Immature natural killer cell (primary cell): ENCODE measurements around the gene WDFY4. TPM values are rescaled to one million over a fixed set of nuclear protein-coding genes. Genes with fewer than 3 reads are reported as not detected.
A peak's percentile ranks its signal among the peaks of the same experiment; 100 is the strongest.

ENCODE experiments used
- DNase-seq, 3 donors: peaks; one replicate each; pipeline ENCODE4 v3.0.0; 2022; ENCODE audit warnings: mixed read lengths in 1 of 3
- H3K27ac Mint-ChIP-seq, 6 donors: one replicate each; pipeline ENCODE4 v1.8.0; 2020; ENCODE audit warnings: mixed read lengths in 6 of 6, mild to moderate bottlenecking in 5 of 6, inconsistent platforms in 4 of 6, moderate library complexity in 3 of 6
- H3K27me3 Mint-ChIP-seq, 3 donors: one replicate each; pipeline ENCODE4 v1.8.0; 2020 to 2021; ENCODE audit warnings: low read depth in 3 of 3, mild to moderate bottlenecking in 3 of 3, mixed read lengths in 3 of 3, moderate library complexity in 3 of 3, inconsistent platforms in 1 of 3
- H3K36me3 Mint-ChIP-seq, 3 donors: one replicate each; pipeline ENCODE4 v1.8.0; 2020; ENCODE audit warnings: mixed read lengths in 3 of 3, inconsistent platforms in 2 of 3, mild to moderate bottlenecking in 2 of 3
- H3K4me1 Mint-ChIP-seq, 2 donors: one replicate each; pipeline ENCODE4 v1.8.0; 2020; ENCODE audit warnings: inconsistent platforms in 2 of 2, mild to moderate bottlenecking in 2 of 2, mixed read lengths in 2 of 2, moderate library complexity in 1 of 2
- H3K4me3 Mint-ChIP-seq, 5 donors: one replicate each; pipeline ENCODE4 v1.8.0; 2020; ENCODE audit warnings: mild to moderate bottlenecking in 5 of 5, mixed read lengths in 5 of 5, inconsistent platforms in 3 of 5, moderate library complexity in 3 of 5
- H3K9me3 Mint-ChIP-seq, 6 donors: one replicate each; pipeline ENCODE4 v1.8.0; 2020; ENCODE audit warnings: mild to moderate bottlenecking in 6 of 6, mixed read lengths in 6 of 6, inconsistent platforms in 4 of 6, moderate library complexity in 3 of 6
- polyA plus RNA-seq, 3 donors: library from polyadenylated mRNA; unstranded; fragments of 300-500 nt; fragmentation: Illumina TruSeq; gene quantifications; one replicate each; pipeline ENCODE4 v1.2.3, GENCODE V29; 2021

Gene WDFY4
- polyA plus RNA-seq, 3 donors from 2014 or later: 1.0 to 2.2 TPM; not detected in 1

- H3K27me3 Mint-ChIP-seq: peaks cover 0 to 5% (median 2%) of the 10 kb centered on the region in 3 donors
- peaks cover 0 to 2% (median 0%) of the 10 kb centered on the region in 6 donors for H3K9me3 Mint-ChIP-seq
- H3K27ac Mint-ChIP-seq: peak overlapping the region in 1 of 6 donors; percentile 7
- H3K36me3 Mint-ChIP-seq: no peaks in the 10 kb centered on the region
- no peaks in the 10 kb centered on the region for H3K4me1 Mint-ChIP-seq
- no peak for DNase-seq
- H3K4me3 Mint-ChIP-seq: no peak overlapping the region
These were observed 155.4 kb downstream of the WDFY4 start for GRCh38 chr10:48839809-48840679.

GRCh38 chr10:48842231-48842630 is 157.6 kb downstream of the WDFY4 start:
- no peaks in the 10 kb centered on the region for H3K36me3 Mint-ChIP-seq
- H3K4me3 Mint-ChIP-seq: no peak overlapping the region
- no peak overlapping the region for H3K27ac Mint-ChIP-seq
- H3K9me3 Mint-ChIP-seq: peaks cover 0 to 1% (median 0%) of the 10 kb centered on the region in 6 donors
- no peak for DNase-seq
- H3K4me1 Mint-ChIP-seq: no peaks in the 10 kb centered on the region
- peaks cover 0 to 5% (median 0%) of the 10 kb centered on the region in 3 donors for H3K27me3 Mint-ChIP-seq

GRCh38 chr10:48843198-48843597 is 158.5 kb downstream of the WDFY4 start:
- no peak overlapping the region for H3K27ac Mint-ChIP-seq
- H3K36me3 Mint-ChIP-seq: no peaks in the 10 kb centered on the region
- H3K27me3 Mint-ChIP-seq: peaks cover 0 to 5% (median 0%) of the 10 kb centered on the region in 3 donors
- no peak overlapping the region for H3K4me3 Mint-ChIP-seq
- no peaks in the 10 kb centered on the region for H3K4me1 Mint-ChIP-seq
- no peak for DNase-seq
- no peaks in the 10 kb centered on the region for H3K9me3 Mint-ChIP-seq

DNA sequence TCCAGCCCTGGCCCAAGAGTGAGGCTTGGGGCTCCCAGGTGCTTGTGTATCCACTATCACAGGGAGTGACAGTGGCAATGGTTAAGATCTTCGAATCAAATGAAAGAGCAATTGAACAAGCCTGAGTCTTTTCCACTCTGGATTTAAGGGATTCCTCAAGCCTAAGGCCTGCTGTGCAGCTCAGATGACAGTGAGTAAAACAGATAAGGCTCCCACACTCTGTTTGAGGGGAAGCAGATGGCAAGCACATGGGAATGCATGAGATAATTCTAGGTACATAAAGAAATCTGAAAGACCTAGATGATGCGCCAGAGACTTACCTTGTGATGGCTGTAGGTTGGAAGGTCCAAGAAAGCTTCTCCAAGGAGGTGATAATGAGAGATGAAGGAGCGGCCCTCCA is 159.9 kb downstream of the WDFY4 start:
- Mint-ChIP-seq H3K4me1 (no peaks in the 10 kb centered on the region), H3K27ac (no peak overlapping the region), H3K9me3 (no peaks in the 10 kb centered on the region), H3K27me3 (peaks cover 0 to 7% (median 0%) of the 10 kb centered on the region in 3 donors), H3K4me3 (no peak overlapping the region), H3K36me3 (no peaks in the 10 kb centered on the region)
- no peak for DNase-seq

DNA sequence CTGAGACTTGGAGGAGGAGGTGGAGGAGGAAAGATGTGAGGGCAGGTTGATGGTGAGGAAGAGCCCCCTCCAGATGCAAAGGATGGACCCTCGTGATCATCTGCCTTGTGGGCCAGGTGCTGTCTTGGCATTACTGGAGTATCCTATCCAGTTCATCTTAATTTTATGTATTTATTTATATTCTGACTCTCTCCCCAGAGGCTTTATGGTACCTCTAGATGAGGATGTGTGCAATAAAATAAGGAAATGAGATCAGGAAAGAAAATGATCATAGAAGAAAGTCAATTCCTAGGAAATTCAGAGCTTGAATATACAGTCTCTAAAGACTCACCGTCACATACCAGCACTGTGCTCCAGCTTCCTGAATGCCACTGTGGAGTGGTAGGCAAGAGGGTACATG is 160.8 kb downstream of the WDFY4 start:
- Mint-ChIP-seq H3K36me3 (no peaks in the 10 kb centered on the region), H3K27me3 (peaks cover 0 to 9% (median 0%) of the 10 kb centered on the region in 3 donors), H3K27ac (no peak overlapping the region), H3K4me1 (no peaks in the 10 kb centered on the region), H3K9me3 (no peaks in the 10 kb centered on the region), H3K4me3 (no peak overlapping the region)
- DNase-seq: no peak

- Mint-ChIP-seq H3K4me1 (no peaks in the 10 kb centered on the region), H3K36me3 (no peaks in the 10 kb centered on the region), H3K4me3 (no peak overlapping the region), H3K9me3 (no peaks in the 10 kb centered on the region), H3K27me3 (peaks cover 0 to 12% (median 6%) of the 10 kb centered on the region in 3 donors), H3K27ac (no peak overlapping the region)
- DNase-seq: no peak
These were observed 163.0 kb downstream of the WDFY4 start for GRCh38 chr10:48847691-48848090.

DNA sequence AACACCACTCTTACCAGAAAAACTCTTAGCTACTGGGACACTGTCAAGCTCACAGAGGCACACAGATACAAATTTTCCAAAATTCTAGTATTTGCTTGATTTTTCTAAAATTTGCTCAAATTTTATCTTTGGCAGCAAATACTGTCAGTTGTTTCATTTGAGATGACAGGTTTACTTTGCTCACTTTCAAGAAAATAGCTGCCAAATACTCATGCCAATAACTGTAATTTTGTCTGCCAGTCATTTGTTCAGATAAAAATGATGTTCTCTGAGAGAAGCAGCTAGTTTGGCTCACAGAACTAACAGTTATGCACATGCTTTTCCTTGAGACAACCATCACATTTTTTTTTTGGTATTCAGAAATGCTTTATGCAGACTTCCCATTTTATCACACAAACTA is 172.2 kb downstream of the WDFY4 start:
- Mint-ChIP-seq H3K9me3 (peaks cover 0 to 7% (median under 1%) of the 10 kb centered on the region in 6 donors), H3K27ac (no peak overlapping the region), H3K36me3 (no peaks in the 10 kb centered on the region), H3K4me3 (no peak overlapping the region), H3K4me1 (no peaks in the 10 kb centered on the region), H3K27me3 (peaks cover 3 to 7% (median 5%) of the 10 kb centered on the region in 3 donors)
- no peak for DNase-seq

GRCh38 chr10:48872234-48872633 is 187.6 kb downstream of the WDFY4 start:
- H3K4me1 Mint-ChIP-seq: no peaks in the 10 kb centered on the region
- no peak for DNase-seq
- H3K27me3 Mint-ChIP-seq: peaks cover 2 to 9% (median 9%) of the 10 kb centered on the region in 3 donors
- no peaks in the 10 kb centered on the region for H3K36me3 Mint-ChIP-seq
- H3K4me3 Mint-ChIP-seq: no peak overlapping the region
- peaks cover 0 to 2% (median 0%) of the 10 kb centered on the region in 6 donors for H3K9me3 Mint-ChIP-seq
- no peak overlapping the region for H3K27ac Mint-ChIP-seq

- Mint-ChIP-seq H3K27ac (no peak overlapping the region), H3K9me3 (no peaks in the 10 kb centered on the region), H3K4me1 (no peaks in the 10 kb centered on the region), H3K4me3 (no peak overlapping the region), H3K36me3 (no peaks in the 10 kb centered on the region), H3K27me3 (peaks cover 0 to 2% (median 0%) of the 10 kb centered on the region in 3 donors)
- no peak for DNase-seq
These were observed 193.4 kb downstream of the WDFY4 start for GRCh38 chr10:48878091-48878490.

- no peaks in the 10 kb centered on the region for H3K36me3 Mint-ChIP-seq
- H3K27ac Mint-ChIP-seq: no peak overlapping the region
- H3K4me3 Mint-ChIP-seq: no peak overlapping the region
- no peaks in the 10 kb centered on the region for H3K9me3 Mint-ChIP-seq
- DNase-seq: no peak
- no peaks in the 10 kb centered on the region for H3K4me1 Mint-ChIP-seq
- peaks cover 0 to 4% (median 2%) of the 10 kb centered on the region in 3 donors for H3K27me3 Mint-ChIP-seq
These were observed 194.8 kb downstream of the WDFY4 start for GRCh38 chr10:48879451-48879850.

GRCh38 chr10:48880016-48880705 is 195.5 kb downstream of the WDFY4 start:
- Mint-ChIP-seq H3K4me1 (no peaks in the 10 kb centered on the region), H3K27ac (no peak overlapping the region), H3K4me3 (no peak overlapping the region), H3K36me3 (no peaks in the 10 kb centered on the region), H3K9me3 (no peaks in the 10 kb centered on the region), H3K27me3 (peaks cover 0 to 4% (median 2%) of the 10 kb centered on the region in 3 donors)
- DNase-seq: no peak

DNA sequence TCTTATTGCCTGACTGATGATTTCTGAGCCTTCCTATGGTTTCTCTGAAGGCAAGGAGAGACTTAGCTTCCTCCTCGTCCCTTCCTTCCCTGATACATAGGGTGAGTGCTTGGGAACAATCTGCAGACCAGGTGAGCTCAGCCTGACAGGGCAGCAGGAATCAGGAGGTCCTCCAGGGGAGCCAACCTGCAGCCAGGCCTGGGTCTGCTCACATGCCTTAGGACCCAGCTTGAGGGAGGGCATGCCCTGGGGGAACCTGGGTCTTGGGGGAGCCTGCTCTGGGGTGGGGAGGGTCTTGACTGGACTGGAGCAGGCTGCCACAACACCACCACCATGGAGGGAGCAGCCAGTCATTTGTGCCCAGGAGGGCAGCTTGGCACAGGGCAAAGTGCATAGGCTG is 197.3 kb downstream of the WDFY4 start:
- H3K4me3 Mint-ChIP-seq: no peak overlapping the region

GRCh38 chr10:48882881-48883280 is 198.2 kb downstream of the WDFY4 start:
- DNase-seq: no peak
- H3K4me3 Mint-ChIP-seq: no peak overlapping the region
- no peaks in the 10 kb centered on the region for H3K4me1 Mint-ChIP-seq
- H3K27ac Mint-ChIP-seq: no peak overlapping the region
- H3K36me3 Mint-ChIP-seq: no peaks in the 10 kb centered on the region
- H3K27me3 Mint-ChIP-seq: peaks cover 0 to 4% (median 2%) of the 10 kb centered on the region in 3 donors
- no peaks in the 10 kb centered on the region for H3K9me3 Mint-ChIP-seq

More for the DNA sequence above, 197.3 kb downstream of the WDFY4 start:
- DNase-seq: no peak
- Mint-ChIP-seq H3K36me3 (no peaks in the 10 kb centered on the region), H3K27me3 (peaks cover 0 to 4% (median 2%) of the 10 kb centered on the region in 3 donors), H3K9me3 (no peaks in the 10 kb centered on the region), H3K4me1 (no peaks in the 10 kb centered on the region), H3K27ac (no peak overlapping the region)

DNA sequence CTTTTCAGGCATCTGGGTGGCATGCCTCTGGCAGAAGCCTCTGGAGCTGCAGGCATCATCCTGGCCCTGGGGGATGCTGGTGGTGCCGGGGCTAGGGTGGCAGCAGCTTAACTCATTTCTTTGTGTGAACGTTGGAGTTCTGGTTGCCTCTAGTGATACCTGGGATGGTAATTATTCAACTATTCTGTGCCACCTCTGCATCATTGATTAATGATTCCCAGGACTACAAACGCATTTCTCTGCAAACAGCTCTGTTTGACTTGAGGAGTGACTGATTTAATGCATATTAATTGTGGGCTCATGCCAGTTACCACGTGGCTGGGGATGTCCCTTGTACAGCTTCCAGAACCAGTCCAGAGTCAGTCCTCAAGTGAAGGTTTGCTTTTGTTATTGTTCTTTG is 199.0 kb downstream of the WDFY4 start:
- Mint-ChIP-seq H3K36me3 (no peaks in the 10 kb centered on the region), H3K4me1 (no peaks in the 10 kb centered on the region), H3K27me3 (peaks cover 0 to 4% (median 0%) of the 10 kb centered on the region in 3 donors), H3K4me3 (no peak overlapping the region), H3K27ac (no peak overlapping the region), H3K9me3 (no peaks in the 10 kb centered on the region)
- no peak for DNase-seq
